GM13977 (cell line): ENCODE results near the gene FAM131A.

ENCODE experiments used
- DNase-seq: peaks from one replicate; pipeline ENCODE4 v3.0.0; 2012; ENCODE audit warnings: low spot score
- CTCF ChIP-seq: IDR thresholded peaks from 2 replicates; pipeline ENCODE4 v1.5.1; 2012; ENCODE audit warnings: mild to moderate bottlenecking, control low read depth; ENCODE audit not compliant: insufficient read depth; ENCODE audit errors: extremely low read depth, missing control alignments
- in situ Hi-C: fragments of 300-500 bp; cut with MboI; formaldehyde crosslinking; loops from one replicate; pipeline ENCODE4 v1.12.0; 2022; ENCODE audit warnings: low sequenced_read_pairs, low pct_unique_long_range_greater_than_20kb, mixed read lengths, inconsistent platforms; ENCODE audit not compliant: unreplicated experiment

The FAM131A gene

DNA sequence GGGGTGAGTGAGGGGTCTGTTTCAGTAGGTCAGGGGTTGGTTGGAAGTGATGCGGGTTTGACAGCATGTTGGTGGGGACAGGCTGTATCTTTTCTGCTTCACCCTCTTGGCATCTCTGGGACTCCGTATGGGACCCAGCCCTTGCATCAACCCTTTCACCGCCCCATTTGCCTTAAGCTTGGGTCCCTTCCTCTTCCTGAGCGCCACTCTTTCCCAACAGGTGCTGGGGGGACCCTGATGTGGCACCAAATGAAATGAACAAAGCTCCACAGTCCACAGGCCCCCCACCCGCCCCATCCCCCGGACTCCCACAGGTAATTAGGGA lies 21.9 kb upstream of the FAM131A start:
- peak; percentile 38 for DNase-seq
- in situ Hi-C loops = no loop called here
- no peak for TF ChIP-seq CTCF

GRCh38 chr3:184315871-184316661 lies 21.3 kb upstream of the FAM131A start:
- in situ Hi-C loops = no loop called here
- peak; percentile 33 for DNase-seq
- no peak for TF ChIP-seq CTCF

DNA sequence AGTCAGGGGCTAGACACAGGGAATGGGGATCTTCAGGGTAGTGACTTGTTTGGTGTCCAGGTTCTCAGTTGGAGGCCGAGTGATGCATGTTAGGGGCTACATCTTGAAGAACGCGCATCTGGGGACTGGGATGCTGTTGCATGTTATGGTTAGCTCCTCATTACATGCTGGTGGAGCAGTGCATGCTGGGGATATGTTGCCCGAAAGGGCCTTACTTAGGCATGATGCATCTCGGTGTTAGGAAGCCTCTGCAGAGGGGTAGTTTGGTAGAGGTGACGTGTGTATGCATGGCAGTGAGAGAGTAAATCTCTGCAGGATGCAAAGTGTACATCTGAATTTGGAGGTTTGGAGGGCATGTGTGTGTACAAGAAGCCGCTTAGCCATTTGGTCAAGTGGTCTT lies 20.6 kb upstream of the FAM131A start:
- no peak for TF ChIP-seq CTCF
- in situ Hi-C loops = no loop called here
- DNase-seq = no peak

GRCh38 chr3:184317201-184317600 lies 20.2 kb upstream of the FAM131A start:
- no peak for DNase-seq

GRCh38 chr3:184320104-184320445 lies 17.3 kb upstream of the FAM131A start:
- peak; percentile 28 for DNase-seq
- in situ Hi-C loops = no loop called here
- no peak for TF ChIP-seq CTCF

More at GRCh38 chr3:184317201-184317600, 20.2 kb upstream of the FAM131A start:
- in situ Hi-C loops = no loop called here
- TF ChIP-seq CTCF = no peak

- no peak for TF ChIP-seq CTCF
- in situ Hi-C loops = no loop called here
- DNase-seq = no peak
These were observed 15.7 kb upstream of the FAM131A start for GRCh38 chr3:184321666-184322065.
